Measurements from ENCODE around the gene AK4.
"Not testable (repeated sequence)": the region's sequence is repeated elsewhere in the genome, so short reads cannot be mapped to it uniquely, and the experiment has no call there.

The AK4 gene

DNA sequence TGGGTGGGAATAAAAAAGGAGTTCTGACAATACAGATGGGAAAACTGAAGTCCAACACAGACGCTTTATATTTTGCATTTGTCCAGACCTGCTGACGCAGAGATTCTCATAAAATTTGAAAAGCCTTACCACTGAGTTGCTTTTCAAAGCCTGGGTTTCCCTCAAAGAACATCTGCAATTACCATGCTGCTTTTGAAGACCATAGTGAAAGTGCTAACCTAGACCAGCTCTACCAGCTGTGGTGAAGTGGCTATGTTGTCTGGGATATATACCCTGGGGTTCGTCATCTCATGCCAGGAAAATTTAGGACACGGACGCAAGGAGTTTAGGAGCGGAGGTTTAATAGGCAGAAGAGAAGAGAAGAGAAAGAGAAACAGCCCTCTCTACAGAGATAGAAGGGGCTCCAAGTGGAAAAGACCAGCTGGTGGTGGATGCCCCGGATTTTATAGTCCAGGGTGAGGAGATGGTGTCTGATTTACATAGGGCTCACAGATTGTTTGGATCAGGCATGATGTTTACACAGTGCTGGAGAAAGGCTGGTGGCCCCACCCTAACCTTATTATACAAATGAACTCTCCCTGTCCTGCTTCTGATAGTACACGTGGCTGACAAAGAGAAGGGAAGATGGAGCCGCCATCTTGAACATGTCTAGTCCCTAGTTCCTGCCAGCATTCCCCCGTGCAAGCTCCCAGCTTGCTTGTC is 73.8 kb downstream of the AK4 start:
- DNase-seq, result no peak

DNA sequence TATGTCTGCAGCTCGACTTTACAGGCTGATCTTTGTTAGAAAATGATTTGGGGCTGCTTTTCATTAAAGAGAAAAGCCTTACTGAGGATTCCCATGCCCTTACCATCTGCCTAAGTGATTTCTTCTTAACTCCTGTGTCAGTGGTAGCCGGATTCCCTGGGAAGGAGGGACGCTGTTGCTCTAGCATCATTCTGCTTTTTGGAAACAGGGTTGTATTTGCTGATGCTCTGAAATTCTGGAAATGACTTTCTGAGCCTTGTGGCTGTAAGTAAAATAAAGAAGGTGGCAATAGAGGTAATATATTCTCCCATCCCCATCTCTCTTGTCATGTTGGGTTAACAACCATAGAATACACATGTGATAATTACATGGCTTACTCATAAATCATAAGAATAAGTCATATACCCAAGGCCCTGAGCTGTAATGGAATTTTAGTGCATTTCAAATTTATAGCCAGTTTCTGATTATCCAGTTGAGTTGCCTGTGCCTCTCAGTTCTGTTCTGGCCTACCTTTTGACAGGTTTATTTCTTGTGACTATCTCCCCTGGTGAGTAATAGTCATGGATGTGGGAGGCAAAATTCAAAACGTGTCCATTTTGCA is 74.4 kb downstream of the AK4 start:
- no peak for DNase-seq

DNA sequence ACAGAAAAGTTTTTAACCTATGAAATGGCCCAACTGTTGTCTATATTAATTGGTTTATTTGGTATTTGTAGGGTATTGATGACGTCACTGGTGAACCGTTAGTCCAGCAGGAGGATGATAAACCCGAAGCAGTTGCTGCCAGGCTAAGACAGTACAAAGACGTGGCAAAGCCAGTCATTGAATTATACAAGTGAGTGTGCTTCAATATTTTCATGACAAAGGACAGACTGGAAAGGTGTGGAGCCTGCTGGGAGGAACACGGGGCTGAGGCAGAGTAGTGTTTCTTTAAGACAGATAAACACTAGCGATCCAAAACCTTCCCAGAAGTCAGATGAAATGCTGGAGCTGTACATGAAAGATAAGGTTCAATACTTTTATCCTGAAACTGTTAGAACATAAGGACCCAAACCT is 76.7 kb downstream of the AK4 start:
- DNase-seq, result no peak

DNA sequence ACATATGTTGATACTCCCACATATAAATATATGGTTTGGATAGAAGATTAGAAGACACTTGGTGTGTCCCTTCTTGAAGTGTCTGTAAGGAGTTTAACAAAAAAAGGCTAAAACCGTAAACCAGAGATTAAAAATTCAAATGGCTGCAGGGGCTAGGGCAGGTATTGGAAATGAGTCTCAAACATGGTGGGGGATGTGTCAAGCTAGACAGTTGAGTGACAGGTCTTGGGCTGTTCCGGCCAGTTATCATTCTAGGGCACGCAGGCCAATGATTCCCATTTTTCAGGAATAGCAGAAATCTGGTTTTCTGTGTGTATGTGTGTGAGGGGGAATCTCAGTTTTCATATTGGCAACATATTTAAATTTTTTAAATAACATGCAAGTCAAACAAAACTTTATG is 77.2 kb downstream of the AK4 start:
- no peak for DNase-seq

DNA sequence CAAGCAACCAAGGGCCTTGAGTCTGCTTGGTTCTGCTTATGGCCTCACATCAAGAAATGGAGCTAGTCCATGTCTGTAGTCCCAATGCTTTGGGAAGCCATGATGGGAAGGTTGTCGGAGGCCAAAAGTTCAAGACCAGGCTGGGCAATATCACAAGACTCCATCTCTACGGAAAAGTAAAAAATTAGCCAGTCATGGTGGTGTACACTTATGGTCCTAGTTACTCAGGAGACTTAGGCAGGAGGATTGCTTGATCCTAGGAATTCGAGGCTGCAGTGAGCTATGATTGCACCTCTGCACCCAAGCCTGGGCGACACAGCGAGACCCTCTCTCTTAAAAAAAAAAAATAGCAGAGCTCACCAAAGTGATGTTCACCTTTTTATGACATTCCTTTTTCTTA is 81.2 kb downstream of the AK4 start:
- no peak for DNase-seq

DNA sequence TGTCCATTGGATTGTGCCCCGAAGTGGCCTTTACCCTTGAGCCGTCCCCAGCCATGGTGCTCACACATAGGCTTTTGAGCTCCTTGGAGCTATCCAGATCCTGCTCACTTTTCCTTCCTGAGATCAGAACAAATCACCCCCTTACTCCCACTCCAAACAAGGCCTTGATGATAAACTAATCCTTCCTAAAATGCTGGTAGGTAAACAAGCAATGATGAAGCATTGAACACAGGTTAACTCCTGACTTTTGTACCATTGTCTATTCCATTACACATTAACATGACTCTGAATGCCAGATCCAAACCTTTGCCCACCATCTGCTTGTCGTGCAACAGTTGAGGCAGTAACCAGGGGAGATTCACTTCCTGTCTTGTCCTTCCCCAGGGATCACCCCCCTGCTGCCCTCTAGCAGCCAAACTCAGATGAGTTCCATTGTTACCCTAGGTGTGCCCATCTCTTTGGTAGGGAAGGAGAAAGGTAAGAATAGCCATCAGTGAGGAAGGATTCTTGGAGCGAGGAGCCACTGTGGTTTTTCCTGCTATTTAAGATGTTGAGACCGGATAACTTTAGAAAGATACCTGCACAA is 81.8 kb downstream of the AK4 start:
- no peak for DNase-seq

DNA sequence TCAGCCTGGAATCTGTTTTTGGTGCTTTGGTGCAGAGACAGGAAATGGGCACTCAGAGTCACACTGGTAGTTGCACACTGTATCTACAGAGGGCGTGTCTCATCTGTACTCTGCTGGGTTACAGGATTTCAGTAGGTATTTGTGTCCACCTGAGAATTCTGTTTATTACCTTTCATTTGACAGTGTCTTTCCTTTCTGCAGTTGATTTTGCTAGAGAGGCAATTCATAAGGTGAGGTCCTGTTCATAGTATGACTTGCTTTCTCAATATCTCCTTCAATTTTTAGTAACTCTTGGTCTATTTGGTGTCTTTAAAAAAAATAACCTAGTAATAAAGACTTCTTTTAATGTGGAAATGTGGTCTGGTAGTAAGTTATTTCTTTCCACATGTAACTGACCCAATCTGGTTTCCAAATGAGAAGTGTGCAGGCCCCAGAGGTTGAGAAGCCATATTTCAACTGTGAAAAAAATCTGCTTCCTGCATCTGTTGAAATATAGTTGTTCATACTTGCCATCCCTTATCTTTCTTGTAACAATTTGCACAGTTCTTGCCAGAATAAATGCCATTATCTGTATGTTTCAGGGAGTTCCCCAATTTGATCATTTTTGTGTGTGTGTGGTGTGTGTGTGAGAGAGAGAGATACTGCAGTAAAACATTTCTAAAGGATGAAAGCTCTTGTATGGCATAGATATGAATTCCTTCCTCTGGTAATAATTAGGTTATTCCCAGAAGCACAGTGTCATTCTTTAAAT is 82.9 kb downstream of the AK4 start:
- no peak for DNase-seq

DNA sequence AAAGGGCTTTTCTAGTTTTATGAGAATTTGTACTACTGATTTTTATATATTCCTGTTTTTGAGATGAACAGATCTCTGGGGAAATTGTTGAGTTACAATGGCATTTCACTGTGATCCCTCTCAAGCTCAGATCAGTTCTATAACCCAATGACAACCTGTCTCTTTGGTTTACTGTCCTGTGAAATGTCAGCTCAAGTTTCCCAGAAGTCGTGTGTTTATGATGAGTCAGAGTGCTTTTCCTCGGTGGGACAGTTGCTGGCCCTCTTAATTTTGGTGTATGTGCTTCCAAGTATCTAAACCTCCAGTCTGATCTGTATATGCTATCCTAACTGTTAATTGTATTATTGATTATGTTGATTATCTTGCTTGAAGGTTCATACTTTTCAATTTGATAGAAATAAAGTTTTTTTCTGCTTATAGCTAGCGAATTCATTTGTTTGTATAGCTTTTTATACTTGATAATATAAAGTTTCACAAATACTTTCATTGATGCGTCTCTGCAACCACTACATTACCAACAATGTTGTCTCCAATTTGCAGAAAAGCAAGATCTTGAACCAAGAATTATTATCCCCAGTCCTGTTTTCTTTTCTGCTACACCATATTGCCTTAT is 83.8 kb downstream of the AK4 start:
- DNase-seq, result no peak

DNA sequence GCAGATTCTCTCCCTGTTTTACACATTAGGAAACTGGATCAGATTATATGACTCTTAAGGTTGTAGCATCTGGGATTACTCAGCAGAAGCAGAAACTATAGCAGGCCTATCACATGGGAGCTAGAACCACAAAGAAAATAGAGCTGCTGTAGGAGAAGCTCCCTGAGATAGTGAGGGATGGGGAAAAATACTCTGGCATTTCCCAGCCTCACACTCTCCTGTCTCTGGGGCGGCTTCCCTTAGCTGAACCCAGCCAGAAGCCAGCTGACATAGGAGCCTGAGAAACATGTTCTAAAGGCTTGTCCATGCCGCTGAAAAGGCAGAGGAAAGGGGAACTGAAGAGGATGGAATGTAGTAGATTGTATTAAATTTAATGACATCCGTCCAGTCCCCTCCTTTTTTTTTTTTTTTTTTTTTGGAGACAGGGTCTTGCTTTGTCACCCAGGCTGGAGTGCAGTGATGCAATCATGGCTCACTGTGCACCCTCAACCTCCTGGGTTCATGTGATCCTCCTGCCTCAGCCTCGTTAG is 84.5 kb downstream of the AK4 start:
- no peak for DNase-seq

DNA sequence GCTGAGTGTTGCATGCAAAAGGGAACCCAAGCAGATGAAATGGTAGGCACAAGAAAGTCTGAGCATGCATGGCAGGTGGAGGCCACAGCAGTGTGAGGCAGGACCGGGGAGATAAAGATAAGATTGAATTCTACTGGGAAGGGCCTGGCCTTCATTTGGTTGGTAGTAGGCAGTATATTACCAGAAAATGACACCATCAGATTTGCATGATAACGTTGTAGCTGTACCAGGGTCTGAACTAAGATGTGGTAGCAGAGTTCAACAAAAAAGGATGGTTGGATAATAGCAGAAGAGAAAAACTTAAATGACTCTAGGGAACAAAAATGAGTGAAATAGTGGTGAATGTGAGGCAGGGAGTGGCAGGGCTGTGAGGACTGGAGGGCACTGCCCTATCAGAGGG is 85.8 kb downstream of the AK4 start:
- DNase-seq, result no peak

DNA sequence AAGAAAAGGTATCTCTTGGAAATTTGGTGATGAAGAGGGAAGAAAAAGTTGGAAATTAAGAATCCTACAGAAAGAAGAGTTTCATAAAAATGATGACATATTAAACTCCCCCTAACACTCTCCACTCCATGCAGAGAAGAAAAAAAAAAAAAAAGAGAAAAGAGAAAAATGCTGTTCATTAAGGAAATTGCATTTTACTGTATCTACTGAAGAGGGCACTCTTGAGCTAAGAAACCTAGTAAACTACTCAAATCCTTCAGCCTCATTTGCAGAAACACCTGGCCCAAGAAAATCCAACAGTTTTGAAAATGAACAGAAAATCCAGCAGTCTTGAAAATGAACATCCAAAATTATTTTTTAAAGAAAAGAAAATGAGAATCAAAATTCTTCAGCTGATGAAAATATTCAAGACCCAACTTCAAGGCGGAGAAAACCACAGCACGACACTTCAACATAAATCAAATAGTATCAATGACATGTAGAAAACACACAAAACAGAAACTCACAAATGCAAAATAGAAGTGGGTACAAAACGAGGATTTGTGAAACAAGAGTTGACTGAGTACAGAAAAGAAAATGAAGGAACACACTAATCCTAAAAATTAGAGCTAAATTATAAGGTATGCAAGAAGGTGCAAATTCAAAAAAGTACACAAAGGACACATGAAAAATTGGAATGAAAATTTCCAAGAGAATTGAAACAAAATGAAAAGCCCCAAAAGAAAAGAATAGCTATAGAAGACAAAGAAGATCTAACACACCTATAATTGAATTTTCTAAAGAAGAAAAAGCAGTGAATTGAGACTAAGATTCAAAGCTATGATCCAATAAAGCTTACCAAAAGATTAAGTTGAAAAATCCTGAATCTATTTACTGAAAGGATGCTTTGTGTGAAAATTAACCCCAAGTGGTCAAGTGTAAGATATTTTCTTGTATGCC is 88.1 kb downstream of the AK4 start:
- no peak for DNase-seq

DNA sequence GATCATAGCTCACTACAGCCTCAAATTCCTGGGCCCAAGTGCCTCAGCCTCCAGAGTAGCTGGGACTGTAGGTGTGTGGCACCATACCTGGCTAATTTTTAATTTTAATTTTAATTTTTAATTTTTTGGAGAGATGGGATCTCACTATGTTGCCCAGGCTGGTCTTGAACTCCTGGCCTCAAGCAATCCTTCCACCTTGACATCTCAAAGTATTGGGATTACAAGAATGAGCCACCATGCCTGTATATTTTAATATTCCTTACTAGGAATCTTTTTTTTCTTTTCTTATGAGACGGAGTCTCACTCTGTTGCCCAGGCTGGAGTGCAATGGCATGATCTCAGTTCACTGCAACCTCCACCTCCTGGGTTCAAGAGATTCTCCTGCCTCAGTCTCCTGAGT is 89.1 kb downstream of the AK4 start:
- DNase-seq, result not testable (repeated sequence)

DNA sequence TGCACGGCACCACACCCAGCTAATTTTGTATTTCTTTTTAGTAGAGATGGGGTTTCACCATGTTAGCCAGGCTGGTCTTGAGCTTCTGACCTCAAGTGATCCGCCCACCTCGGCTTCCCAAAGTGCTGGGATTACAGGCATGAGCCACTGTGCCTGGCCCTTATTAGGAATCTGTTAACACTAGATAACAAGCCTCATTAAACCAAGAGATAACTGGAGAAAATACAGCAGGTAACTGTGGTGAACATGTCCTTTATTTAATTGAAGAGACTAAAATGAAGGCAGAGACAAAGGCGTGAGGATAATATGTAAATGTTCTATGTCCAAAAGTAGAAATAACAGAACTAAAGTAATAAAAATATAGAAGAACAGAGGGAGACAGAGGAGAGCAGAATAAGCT is 89.5 kb downstream of the AK4 start:
- no peak for DNase-seq

DNA sequence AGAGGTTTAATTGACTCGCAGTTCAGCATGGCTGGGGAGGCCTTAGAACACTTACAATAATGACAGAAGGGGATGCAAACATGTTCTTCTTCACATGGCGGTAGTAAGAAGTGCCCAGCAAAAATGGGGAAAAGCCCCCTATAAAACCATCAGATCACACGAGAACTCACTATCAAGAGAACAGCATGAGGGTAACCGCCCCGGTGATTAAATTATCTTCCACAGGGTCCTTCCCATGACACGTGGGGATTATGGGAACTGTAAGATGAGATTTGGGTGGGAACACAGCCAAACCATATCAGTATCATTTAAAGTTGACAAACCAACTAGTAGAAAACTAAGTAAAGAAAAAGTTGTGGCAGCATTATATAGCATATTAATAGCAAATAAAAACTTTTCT is 90.0 kb downstream of the AK4 start:
- no peak for DNase-seq

DNA sequence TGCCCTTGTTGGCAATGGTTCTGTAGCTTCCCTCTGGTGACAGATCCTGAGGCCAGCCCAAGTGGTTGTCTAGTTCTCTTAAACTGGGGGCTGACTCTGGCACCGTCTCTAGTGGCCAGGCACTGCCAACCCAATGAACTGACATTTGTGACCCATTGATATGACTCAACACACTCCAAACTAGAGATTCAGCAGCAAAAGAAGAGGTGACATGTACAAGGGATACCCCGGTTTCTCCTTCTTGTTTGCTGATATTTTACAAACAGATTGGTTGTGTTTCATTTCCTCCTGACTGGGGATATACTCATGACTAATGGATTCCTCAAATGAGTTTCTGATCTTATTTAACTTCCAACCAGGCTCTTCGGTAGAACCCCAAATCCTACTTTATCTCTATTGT is 95.5 kb downstream of the AK4 start:
- DNase-seq, result no peak

DNA sequence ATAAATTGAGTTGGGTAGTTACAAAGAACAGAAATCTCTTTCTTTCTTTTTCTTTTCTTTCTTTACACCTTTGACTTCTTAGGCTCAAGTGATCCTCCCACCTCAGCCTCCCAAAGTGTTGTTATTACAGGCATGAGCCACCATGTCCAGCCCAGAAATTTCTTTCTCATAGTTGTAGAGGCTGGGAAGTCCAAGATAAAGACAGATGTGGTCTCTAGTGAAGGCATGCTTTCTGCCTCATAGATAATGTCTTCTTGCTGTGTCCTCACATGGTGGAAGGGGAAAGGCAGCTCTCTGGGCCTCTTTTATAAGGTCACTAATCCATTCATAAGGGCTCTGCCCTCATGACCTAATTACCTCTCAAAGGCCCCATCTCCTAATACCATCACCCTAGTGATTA is 97.3 kb downstream of the AK4 start:
- DNase-seq, result no peak

DNA sequence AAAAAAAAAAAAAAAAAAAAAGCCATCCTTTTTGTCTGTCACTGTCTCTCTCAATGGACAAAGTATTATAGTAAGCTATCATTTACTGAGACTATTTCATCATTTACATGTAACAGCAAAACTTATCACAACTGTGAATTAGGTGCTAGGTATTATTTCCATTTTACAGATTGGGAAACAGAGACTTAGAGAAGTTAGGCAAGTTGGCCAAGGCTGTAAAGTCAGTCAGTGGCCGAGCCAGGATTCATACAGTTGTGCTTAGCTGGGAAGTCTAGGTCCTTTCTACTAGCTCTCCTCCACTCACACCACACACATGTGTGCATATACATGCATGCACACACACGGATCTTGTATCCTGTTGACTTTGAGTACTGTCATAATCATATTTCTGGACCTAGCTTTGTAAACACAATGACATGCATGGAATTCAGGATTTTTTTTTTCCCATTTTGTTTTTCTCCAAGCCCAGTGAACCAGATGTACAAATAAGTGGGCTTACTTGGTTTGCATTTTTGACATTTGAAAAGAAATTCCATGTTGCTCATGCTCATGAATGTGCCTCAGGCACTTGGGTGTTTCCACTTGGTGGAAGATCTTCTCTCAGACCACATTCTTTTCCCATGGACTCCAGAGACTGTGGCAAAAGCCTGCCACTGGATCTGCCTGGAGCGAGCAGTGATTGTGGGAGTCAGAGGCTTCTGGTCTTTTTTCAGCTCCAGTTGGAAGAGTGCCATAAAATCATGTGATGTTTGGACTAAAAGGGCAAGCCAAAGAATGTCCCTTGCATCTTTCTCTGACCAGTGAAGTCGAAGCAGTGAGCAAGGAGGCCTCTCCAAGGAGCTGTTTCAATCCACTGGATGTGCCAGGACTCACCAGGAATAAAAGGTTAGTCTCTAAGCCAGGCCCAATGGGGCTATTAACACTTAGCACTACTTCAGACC is 99.7 kb downstream of the AK4 start:
- DNase-seq, result no peak

DNA sequence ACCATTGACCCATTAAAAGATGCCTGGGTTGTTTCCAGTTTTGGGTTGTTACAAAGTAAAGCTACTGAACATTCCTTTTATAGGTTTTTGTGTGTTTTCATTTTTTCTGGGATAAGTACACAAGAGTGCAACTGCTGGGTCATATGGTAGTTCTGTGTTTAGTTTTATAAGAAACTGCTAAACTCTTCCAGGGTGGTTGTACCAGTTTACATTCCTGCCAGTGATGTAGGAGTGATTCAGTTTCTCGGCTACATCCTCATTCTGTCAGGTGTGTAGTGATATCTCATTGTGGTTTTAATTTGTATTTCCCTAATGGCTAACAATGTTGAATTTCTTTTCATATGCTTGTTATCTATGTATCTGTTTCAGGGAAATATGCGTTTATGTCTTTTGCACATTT is 102.8 kb downstream of the AK4 start:
- DNase-seq, result no peak

DNA sequence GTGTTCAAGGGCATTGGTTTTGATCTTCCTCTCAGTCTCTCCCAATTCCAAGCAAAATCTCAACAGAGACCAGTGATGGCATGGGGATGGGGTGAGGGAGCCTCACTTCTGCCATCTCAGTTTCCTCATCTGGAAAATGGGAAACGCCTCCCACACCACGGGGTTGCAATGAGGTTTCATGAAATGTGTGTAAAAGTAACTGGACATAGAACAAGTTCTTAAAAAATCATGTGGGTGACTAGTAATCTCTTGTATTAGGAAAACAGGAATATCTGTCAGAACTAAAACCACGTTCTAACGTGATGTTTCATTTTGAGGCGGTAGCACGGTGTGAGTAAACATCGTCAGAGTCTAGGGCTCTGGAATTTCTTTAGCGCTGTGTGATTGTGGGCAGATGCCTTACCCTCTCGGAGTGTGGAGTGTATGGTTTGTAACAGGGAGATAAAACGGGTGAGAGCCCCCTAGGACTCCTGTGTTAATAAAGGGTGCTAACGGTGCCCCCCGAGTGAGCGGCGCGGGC is 105.9 kb downstream of the AK4 start:
- no peak for DNase-seq

DNA sequence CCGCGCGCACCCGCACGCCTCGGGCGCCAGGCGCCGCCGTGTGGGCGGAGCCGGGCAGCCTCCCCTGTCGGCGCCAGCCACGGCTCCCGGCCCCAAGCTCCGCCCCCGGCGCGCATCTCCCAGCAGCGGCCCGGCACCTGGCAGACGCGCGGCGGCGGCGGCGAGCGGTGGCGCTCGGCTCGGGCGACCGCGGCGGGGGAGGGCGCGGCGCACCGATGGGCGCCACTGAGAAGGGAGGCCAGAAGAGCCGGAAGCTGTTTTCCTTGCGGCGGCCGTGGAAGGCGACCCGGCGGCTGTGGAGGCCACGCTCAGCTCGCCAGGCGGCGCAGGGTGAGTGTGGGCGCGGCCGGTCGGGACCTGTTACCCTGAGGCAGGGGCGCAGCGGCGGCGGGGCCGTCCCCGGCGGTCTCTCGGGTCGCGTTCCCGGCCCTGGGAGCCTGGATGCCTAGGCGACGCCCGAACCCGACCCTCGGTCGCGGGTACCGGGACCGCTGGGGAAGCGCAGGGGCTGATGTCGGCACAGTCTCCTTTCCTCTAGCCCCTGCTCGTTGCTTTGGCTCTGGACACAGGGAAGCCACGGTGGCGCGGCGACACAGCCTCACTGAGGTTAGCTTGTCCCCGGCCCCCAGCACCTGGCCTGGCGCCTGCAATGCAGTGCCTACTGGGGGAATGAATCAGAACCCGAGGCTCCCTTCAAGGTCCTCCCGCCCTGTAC is 106.5 kb downstream of the AK4 start:
- DNase-seq, result peak; percentile 88

Measured in NCI-H510A (cell line).